CD4-positive, alpha-beta memory T cell (primary cell): ENCODE results near the gene POLR1C. TPM values are rescaled to one million over a fixed set of nuclear protein-coding genes. Genes with fewer than 3 reads are reported as not detected.
A peak's percentile ranks its signal among the peaks of the same experiment; 100 is the strongest.
"Not testable (repeated sequence)": the region's sequence is repeated elsewhere in the genome, so short reads cannot be mapped to it uniquely, and the experiment has no call there.

Source experiments
- CTCF ChIA-PET: fragments of 350-600 bp; sonication (Branson Sonifier 250); formaldehyde crosslinking; loops from one replicate; lab custom pipeline; 2021; ENCODE audit warnings: inconsistent platforms; ENCODE audit not compliant: partially characterized antibody; lab: Charles Lee
- POLR2A ChIA-PET: fragments of 350-600 bp; sonication (Branson Sonifier 250); formaldehyde crosslinking; loops from one replicate; lab custom pipeline; 2021; ENCODE audit not compliant: partially characterized antibody; lab: Charles Lee
- DNase-seq, 5 donors: peaks; one replicate each; pipeline versions ENCODE4 v3.0.0 to v3.0.0-alpha.2; 2020 to 2022; ENCODE audit warnings: mixed read lengths in 1 of 5
- H3K27ac ChIP-seq: one replicate; pipeline ENCODE4 v1.7.0; 2013; ENCODE audit warnings: low read depth, low read length
- H3K27me3 ChIP-seq: 2 replicates; pipeline ENCODE4 v1.7.0; 2013; ENCODE audit warnings: mild to moderate bottlenecking, low read length, moderate library complexity; ENCODE audit not compliant: insufficient read depth
- H3K36me3 ChIP-seq: 2 replicates; pipeline ENCODE4 v1.7.0; 2013; ENCODE audit warnings: mild to moderate bottlenecking, low read length, moderate library complexity; ENCODE audit not compliant: insufficient read depth
- H3K4me1 ChIP-seq: 2 replicates; pipeline ENCODE4 v1.7.0; 2013; ENCODE audit warnings: mild to moderate bottlenecking, low read length, moderate library complexity; ENCODE audit not compliant: insufficient read depth
- H3K4me3 ChIP-seq, 2 donors: one replicate each; pipeline ENCODE4 v1.7.0; 2013; ENCODE audit warnings: low read length in 2 of 2, mild to moderate bottlenecking in 1 of 2
- H3K9me3 ChIP-seq, 2 donors: one replicate each; pipeline ENCODE4 v1.7.0; 2013; ENCODE audit warnings: low read length in 2 of 2, control low read depth in 1 of 2; ENCODE audit not compliant: control insufficient read depth in 1 of 2
- H3K27ac Mint-ChIP-seq, 7 donors: one replicate each; pipeline ENCODE4 v1.8.0; 2020 to 2021; ENCODE audit warnings: mixed read lengths in 7 of 7, mild to moderate bottlenecking in 6 of 7, inconsistent platforms in 3 of 7, moderate library complexity in 3 of 7
- H3K27me3 Mint-ChIP-seq, 2 donors: one replicate each; pipeline ENCODE4 v1.8.0; 2020 to 2021; ENCODE audit warnings: mixed read lengths in 2 of 2
- H3K36me3 Mint-ChIP-seq, 2 donors: one replicate each; pipeline ENCODE4 v1.8.0; 2020 to 2021; ENCODE audit warnings: mixed read lengths in 2 of 2, inconsistent platforms in 1 of 2, mild to moderate bottlenecking in 1 of 2
- H3K4me1 Mint-ChIP-seq, 4 donors: one replicate each; pipeline ENCODE4 v1.8.0; 2020 to 2021; ENCODE audit warnings: mixed read lengths in 4 of 4, mild to moderate bottlenecking in 1 of 4
- H3K4me3 Mint-ChIP-seq, 8 donors: one replicate each; pipeline ENCODE4 v1.8.0; 2020 to 2021; ENCODE audit warnings: mixed read lengths in 8 of 8, mild to moderate bottlenecking in 7 of 8, moderate library complexity in 6 of 8, inconsistent platforms in 3 of 8
- H3K9me3 Mint-ChIP-seq, 8 donors: one replicate each; pipeline ENCODE4 v1.8.0; 2020 to 2021; ENCODE audit warnings: mixed read lengths in 8 of 8, mild to moderate bottlenecking in 5 of 8, inconsistent platforms in 3 of 8, moderate library complexity in 1 of 8
- intact Hi-C: fragments of 100-400 bp; cut with micrococcal nuclease; formaldehyde crosslinking; loops from one replicate; pipeline ENCODE4 v1.15.1; 2023
- polyA plus RNA-seq, 2 donors: library from polyadenylated mRNA; unstranded; fragments of 300-500 nt; fragmentation: Illumina TruSeq; gene quantifications; one replicate each; pipeline ENCODE4 v1.2.3, GENCODE V29; 2021
- total RNA-seq, 2 experiments: library from RNA; stranded (reverse); gene quantifications; one replicate each; pipeline ENCODE4 v1.2.3, GENCODE V29; 2021

The POLR1C gene, protein sequence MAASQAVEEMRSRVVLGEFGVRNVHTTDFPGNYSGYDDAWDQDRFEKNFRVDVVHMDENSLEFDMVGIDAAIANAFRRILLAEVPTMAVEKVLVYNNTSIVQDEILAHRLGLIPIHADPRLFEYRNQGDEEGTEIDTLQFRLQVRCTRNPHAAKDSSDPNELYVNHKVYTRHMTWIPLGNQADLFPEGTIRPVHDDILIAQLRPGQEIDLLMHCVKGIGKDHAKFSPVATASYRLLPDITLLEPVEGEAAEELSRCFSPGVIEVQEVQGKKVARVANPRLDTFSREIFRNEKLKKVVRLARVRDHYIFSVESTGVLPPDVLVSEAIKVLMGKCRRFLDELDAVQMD
- total RNA-seq (10 to 100 TPM; 42.5 to 47.7 TPM), polyA plus RNA-seq (10 to 100 TPM; 14.4 to 21.9 TPM)

DNA sequence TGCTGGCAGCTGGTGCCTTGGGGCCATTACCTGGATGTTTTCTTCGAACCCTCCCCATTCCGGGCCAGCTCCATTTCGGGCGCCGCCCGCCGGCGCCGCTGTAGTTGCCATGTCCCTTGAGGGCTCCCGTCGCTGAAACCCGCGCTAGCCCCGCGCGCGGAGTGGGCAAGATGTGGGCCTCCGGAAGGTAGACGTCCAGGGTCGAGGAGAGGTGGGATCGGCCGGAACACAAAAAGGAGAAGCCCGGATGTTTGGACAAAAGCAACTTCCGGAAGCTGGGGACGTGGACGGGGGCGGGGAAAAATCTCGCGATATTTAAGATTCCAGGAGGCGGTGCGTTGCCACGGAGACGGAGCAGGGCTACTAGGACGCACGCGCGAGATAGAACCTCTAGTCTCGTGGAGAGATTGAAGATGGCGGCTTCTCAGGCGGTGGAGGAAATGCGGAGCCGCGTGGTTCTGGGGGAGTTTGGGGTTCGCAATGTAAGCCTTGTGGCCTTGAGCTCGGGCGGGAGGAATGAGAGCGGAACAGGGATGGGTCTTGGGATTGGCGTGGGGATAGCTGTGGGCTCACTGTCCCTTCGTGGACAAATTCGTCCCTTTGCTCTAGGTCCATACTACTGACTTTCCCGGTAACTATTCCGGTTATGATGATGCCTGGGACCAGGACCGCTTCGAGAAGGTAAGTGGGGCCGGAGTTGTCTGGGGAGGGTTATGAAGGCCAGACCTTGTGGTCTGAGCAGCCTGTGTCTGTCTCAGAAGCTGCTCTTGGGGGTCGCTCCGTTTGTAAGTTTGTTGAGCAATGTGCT, at the start of gene POLR1C, which contains the start of gene YIPF3:
TSS of gene POLR1C (plus strand) at position 393 of the 808 bp plus-strand sequence. CDS start at position 414, 21 bp downstream.
TSS of gene YIPF3 (minus strand) at position 230 of the 808 bp plus-strand sequence. CDS start at position 111, 119 bp downstream.
- ChIA-PET POLR2A (interaction anchor here (0.6 to 2.8 kb wide), 31 partner anchors 9 to 772 kb away, joined by 3 to 21 read pairs (median 4); partner anchors contain the start of genes ABCC10, CNPY3, DLK2 and DNPH1), CTCF (interaction anchor here (0.6 to 7.5 kb wide), 5 partner anchors 9 to 147 kb away, joined by 3 to 65 read pairs (median 4); partner anchors contain the start of genes LRRC73 and ZNF318)
- Histone ChIP-seq H3K27me3 (no peaks in the 10 kb centered on the region), H3K4me3 (peak within 1 kb of the TSS; percentile 91 to 99), H3K4me1 (peaks cover 44% of the 10 kb centered on the region), H3K9me3 (no peaks in the 10 kb centered on the region), H3K27ac (peak within 1 kb of the TSS; percentile 92), H3K36me3 (peaks cover 54% of the 10 kb centered on the region)
- Mint-ChIP-seq H3K36me3 (peaks cover 26 to 64% of the 10 kb centered on the region in 2 donors), H3K27me3 (no peaks in the 10 kb centered on the region), H3K27ac (no peak within 1 kb of the TSS), H3K4me3 (no peak within 1 kb of the TSS), H3K9me3 (no peaks in the 10 kb centered on the region), H3K4me1 (peaks cover 10 to 36% (median 24%) of the 10 kb centered on the region in 4 donors)
- DNase-seq = peak; percentile 91 to 97 (median 96)
- intact Hi-C loops = loop anchor here (1.0 to 10.0 kb wide), 6 partner anchors 40 to 346 kb away; partner anchors contain the start of genes DLK2, GTPBP2, POLH and SRF

- H3K9me3 Mint-ChIP-seq, H3K9me3 ChIP-seq, H3K27ac Mint-ChIP-seq, H3K27me3 ChIP-seq, H3K4me3 ChIP-seq, intact Hi-C loops, POLR2A ChIA-PET, H3K4me1 Mint-ChIP-seq, H3K4me1 ChIP-seq, DNase-seq, H3K27ac ChIP-seq, H3K36me3 Mint-ChIP-seq, H3K4me3 Mint-ChIP-seq, H3K36me3 ChIP-seq: not testable (repeated sequence)
- CTCF ChIA-PET = interaction anchor here (1.3 to 1.8 kb wide), 2 partner anchors 10 to 39 kb away, joined by 3 to 5 read pairs; partner anchors contain the start of gene TJAP1
- H3K27me3 Mint-ChIP-seq = peaks cover 16 to 25% of the 10 kb centered on the region in 2 donors
These were observed 49.6 kb upstream of the POLR1C start for GRCh38 chr6:43467265-43467664.

GRCh38 chr6:43467752-43468151, 49.1 kb upstream of the POLR1C start:
- DNase-seq = no peak
- ChIA-PET POLR2A (no interaction called here), CTCF (interaction anchor here (1.3 to 1.8 kb wide), 2 partner anchors 10 to 39 kb away, joined by 3 to 5 read pairs; partner anchors contain the start of gene TJAP1)
- H3K27ac ChIP-seq = no peak overlapping the region
- no peak overlapping the region for H3K4me3 ChIP-seq
- intact Hi-C loops = no loop called here
- H3K36me3 Mint-ChIP-seq = no peaks in the 10 kb centered on the region
- peaks cover 0 to 2% (median 0%) of the 10 kb centered on the region in 8 donors for H3K9me3 Mint-ChIP-seq
- no peaks in the 10 kb centered on the region for H3K9me3 ChIP-seq
- H3K27me3 Mint-ChIP-seq = peaks cover 14 to 22% of the 10 kb centered on the region in 2 donors
- H3K36me3 ChIP-seq = no peaks in the 10 kb centered on the region
- no peak overlapping the region for H3K27ac Mint-ChIP-seq
- no peak overlapping the region for H3K4me3 Mint-ChIP-seq
- H3K4me1 Mint-ChIP-seq = no peaks in the 10 kb centered on the region
- no peaks in the 10 kb centered on the region for H3K4me1 ChIP-seq
- no peaks in the 10 kb centered on the region for H3K27me3 ChIP-seq

DNA sequence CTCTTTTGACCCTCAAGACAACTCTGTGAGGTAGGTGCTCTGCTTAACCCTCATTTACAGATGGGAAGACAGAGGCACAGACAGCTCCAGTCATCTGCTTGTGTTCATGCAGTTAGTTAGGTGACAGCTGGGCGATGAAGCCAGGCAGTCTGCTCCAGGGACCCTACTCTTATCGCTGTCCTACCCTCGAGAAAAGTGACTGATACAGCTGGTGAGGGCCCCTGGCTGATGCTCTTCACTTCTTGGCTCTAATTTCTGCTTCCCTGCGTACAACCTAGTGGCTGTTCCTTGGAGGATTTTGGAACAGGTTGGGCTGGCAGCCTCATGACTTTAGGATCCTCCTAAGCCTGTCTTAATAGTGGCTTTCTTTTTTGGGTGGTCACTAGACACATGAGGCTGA, 48.6 kb upstream of the POLR1C start:
- Histone ChIP-seq H3K9me3 (no peaks in the 10 kb centered on the region), H3K4me3 (no peak overlapping the region), H3K36me3 (no peaks in the 10 kb centered on the region), H3K4me1 (no peaks in the 10 kb centered on the region), H3K27ac (no peak overlapping the region), H3K27me3 (no peaks in the 10 kb centered on the region)
- ChIA-PET POLR2A (no interaction called here), CTCF (interaction anchor here (1.8 kb wide), 1 partner anchor 38 kb away, joined by 5 read pairs; no protein-coding TSS in a partner anchor)
- Mint-ChIP-seq H3K27me3 (peaks cover 12 to 22% of the 10 kb centered on the region in 2 donors), H3K36me3 (no peaks in the 10 kb centered on the region), H3K4me1 (no peaks in the 10 kb centered on the region), H3K4me3 (no peak overlapping the region), H3K27ac (no peak overlapping the region), H3K9me3 (peaks cover 0 to 2% (median 0%) of the 10 kb centered on the region in 8 donors)
- intact Hi-C loops = no loop called here
- DNase-seq = no peak

- peaks cover 0 to 2% (median 0%) of the 10 kb centered on the region in 8 donors for H3K9me3 Mint-ChIP-seq
- intact Hi-C loops = no loop called here
- H3K4me3 Mint-ChIP-seq = no peak overlapping the region
- no peaks in the 10 kb centered on the region for H3K27me3 ChIP-seq
- H3K4me1 ChIP-seq = no peaks in the 10 kb centered on the region
- ChIA-PET POLR2A (no interaction called here), CTCF (interaction anchor here (0.7 to 1.8 kb wide), 3 partner anchors 37 to 42 kb away, joined by 3 to 5 read pairs (median 3); partner anchors contain the start of gene ABCC10)
- H3K4me1 Mint-ChIP-seq = no peaks in the 10 kb centered on the region
- no peak overlapping the region for H3K4me3 ChIP-seq
- H3K27ac ChIP-seq = no peak overlapping the region
- H3K36me3 Mint-ChIP-seq = no peaks in the 10 kb centered on the region
- H3K9me3 ChIP-seq = no peaks in the 10 kb centered on the region
- no peaks in the 10 kb centered on the region for H3K36me3 ChIP-seq
- peaks cover 12 to 22% of the 10 kb centered on the region in 2 donors for H3K27me3 Mint-ChIP-seq
- no peak for DNase-seq
- no peak overlapping the region for H3K27ac Mint-ChIP-seq
These were observed 47.9 kb upstream of the POLR1C start for GRCh38 chr6:43468748-43469681.

- Histone ChIP-seq H3K4me3 (no peak overlapping the region), H3K27me3 (no peaks in the 10 kb centered on the region), H3K4me1 (no peaks in the 10 kb centered on the region), H3K9me3 (no peaks in the 10 kb centered on the region), H3K27ac (no peak overlapping the region), H3K36me3 (no peaks in the 10 kb centered on the region)
- Mint-ChIP-seq H3K36me3 (no peaks in the 10 kb centered on the region), H3K9me3 (peaks cover 0 to 2% (median 0%) of the 10 kb centered on the region in 8 donors), H3K27me3 (peaks cover 12 to 22% of the 10 kb centered on the region in 2 donors), H3K4me1 (no peaks in the 10 kb centered on the region), H3K4me3 (no peak overlapping the region), H3K27ac (no peak overlapping the region)
- CTCF ChIA-PET = interaction anchor here (0.7 to 1.1 kb wide), 2 partner anchors 36 to 43 kb away, joined by 3 read pairs; partner anchors contain the start of gene ABCC10
- POLR2A ChIA-PET = no interaction called here
- no peak for DNase-seq
- intact Hi-C loops = no loop called here
These were observed 46.9 kb upstream of the POLR1C start for GRCh38 chr6:43469947-43470346.
